ENCODE measurements around the gene TEX9.
A peak's percentile ranks its signal among the peaks of the same experiment; 100 is the strongest.
"Not testable (repeated sequence)": the region's sequence is repeated elsewhere in the genome, so short reads cannot be mapped to it uniquely, and the experiment has no call there.

The TEX9 gene

DNA sequence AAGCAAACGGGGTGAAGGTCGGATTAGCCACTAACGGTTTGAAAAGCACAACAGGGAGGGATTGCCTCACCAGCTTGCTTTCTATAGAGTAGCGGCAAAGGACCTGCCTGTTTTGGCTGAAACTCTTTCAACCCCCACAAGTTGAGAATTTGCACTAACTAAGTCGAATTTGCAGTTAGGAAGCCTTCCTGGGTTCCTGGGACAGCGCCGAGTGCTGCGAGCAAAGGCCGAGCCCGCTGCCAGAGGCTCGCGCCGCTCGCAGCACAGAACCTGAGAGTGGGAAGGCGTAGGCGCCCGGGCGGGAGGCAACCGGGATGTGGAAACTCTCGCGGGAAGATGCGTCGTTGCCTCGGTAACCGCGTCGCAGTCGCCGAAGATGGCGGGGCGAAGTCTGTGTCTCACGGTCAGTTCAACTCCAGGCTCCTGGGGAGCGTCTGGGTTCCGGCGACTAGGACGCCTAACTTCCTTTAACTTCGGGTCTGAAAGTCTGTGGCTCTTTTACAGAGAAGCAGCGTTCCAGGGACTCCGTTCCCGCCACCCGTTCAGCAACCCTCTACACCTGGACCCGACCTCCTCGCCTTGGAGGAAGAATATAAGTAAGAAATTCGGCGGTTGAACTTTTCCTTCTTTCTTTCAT lies at the start of gene TEX9:
Gene TEX9 (plus strand): TSS at position 352 of the 637 bp plus-strand sequence. CDS start 25 bp downstream, at position 377.
- POLR2A ChIA-PET, result interaction anchor here (0.6 to 0.7 kb wide), 2 partner anchors 9 to 64 kb away, joined by 3 to 6 read pairs; no protein-coding TSS in a partner anchor
- CTCF ChIA-PET, result no interaction called here

GRCh38 chr15:56316561-56316960 lies 48.7 kb upstream of the TEX9 start:
- DNase-seq (ENCODE audit: low read depth, low spot score); CTCF ChIA-PET; H3K4me3 ChIP-seq (ENCODE audit: low read depth, low read length); POLR2A ChIA-PET: not testable (repeated sequence)

More for the DNA sequence above, at the start of gene TEX9:
- peak within 1 kb of the TSS; percentile 75 for H3K4me3 ChIP-seq (ENCODE audit: low read depth, low read length)
- TF ChIP-seq, protein P1, sequence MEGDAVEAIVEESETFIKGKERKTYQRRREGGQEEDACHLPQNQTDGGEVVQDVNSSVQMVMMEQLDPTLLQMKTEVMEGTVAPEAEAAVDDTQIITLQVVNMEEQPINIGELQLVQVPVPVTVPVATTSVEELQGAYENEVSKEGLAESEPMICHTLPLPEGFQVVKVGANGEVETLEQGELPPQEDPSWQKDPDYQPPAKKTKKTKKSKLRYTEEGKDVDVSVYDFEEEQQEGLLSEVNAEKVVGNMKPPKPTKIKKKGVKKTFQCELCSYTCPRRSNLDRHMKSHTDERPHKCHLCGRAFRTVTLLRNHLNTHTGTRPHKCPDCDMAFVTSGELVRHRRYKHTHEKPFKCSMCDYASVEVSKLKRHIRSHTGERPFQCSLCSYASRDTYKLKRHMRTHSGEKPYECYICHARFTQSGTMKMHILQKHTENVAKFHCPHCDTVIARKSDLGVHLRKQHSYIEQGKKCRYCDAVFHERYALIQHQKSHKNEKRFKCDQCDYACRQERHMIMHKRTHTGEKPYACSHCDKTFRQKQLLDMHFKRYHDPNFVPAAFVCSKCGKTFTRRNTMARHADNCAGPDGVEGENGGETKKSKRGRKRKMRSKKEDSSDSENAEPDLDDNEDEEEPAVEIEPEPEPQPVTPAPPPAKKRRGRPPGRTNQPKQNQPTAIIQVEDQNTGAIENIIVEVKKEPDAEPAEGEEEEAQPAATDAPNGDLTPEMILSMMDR (IDR thresholded peaks at IDR 0.05; ENCODE audit: insufficient read depth, low read length, missing control alignments), result no peak
- DNase-seq (ENCODE audit: low read depth, low spot score), result peak; percentile 21

- CTCF ChIA-PET, result no interaction called here
- POLR2A ChIA-PET, result no interaction called here
- no peak for DNase-seq (ENCODE audit: low read depth, low spot score)
These were observed 44.9 kb upstream of the TEX9 start for GRCh38 chr15:56320316-56320715.

DNA sequence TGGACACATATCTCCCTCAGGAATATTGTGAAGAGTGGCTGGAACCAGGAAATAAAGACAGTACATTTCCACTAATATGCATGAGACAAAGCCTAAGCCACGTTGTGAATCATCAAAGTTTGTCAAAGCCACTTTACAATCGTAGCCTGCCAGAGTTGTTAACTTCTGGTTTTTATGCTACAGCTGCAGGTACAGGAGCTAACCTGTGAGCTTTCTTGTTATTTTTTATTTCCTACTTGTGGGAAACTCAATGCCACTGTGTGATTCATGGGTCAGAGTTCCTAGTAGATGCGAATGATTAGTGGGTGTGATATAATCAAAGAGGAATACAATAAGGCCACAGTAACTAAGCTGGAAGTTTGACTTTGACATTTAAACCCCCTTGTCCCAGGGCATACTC lies 44.4 kb upstream of the TEX9 start:
- TF ChIP-seq, protein P1 (IDR thresholded peaks at IDR 0.05; ENCODE audit: insufficient read depth, low read length, missing control alignments), result no peak
- DNase-seq (ENCODE audit: low read depth, low spot score), result no peak
- no peak overlapping the region for H3K4me3 ChIP-seq (ENCODE audit: low read depth, low read length)
- POLR2A ChIA-PET, result no interaction called here
- CTCF ChIA-PET, result no interaction called here

More at GRCh38 chr15:56320316-56320715, 44.9 kb upstream of the TEX9 start:
- TF ChIP-seq, protein P1 (IDR thresholded peaks at IDR 0.05; ENCODE audit: insufficient read depth, low read length, missing control alignments), result no peak
- H3K4me3 ChIP-seq (ENCODE audit: low read depth, low read length), result no peak overlapping the region

DNA sequence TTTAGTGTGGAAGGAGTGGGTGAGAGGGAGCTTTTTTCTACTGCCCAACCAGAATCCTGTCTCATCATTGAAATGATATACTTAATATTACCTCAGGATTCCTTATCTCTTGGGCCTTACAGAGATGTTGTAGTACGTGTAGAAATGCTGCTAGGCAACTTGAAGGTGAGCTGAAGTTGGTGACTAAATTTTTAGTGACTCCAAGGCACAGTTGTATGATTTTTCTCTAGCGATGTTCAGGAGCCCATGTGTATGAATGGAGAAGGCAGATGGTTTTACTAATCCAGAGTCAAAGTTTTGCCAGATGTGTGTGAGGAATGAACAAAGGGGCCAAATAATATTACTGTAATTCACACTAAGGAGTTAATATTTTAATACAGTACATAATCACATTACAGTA lies 42.8 kb upstream of the TEX9 start:
- TF ChIP-seq, protein P1 (IDR thresholded peaks at IDR 0.05; ENCODE audit: insufficient read depth, low read length, missing control alignments), result no peak
- no peak for DNase-seq (ENCODE audit: low read depth, low spot score)
- H3K4me3 ChIP-seq (ENCODE audit: low read depth, low read length), result no peak overlapping the region
- CTCF ChIA-PET, result no interaction called here
- POLR2A ChIA-PET, result no interaction called here

DNA sequence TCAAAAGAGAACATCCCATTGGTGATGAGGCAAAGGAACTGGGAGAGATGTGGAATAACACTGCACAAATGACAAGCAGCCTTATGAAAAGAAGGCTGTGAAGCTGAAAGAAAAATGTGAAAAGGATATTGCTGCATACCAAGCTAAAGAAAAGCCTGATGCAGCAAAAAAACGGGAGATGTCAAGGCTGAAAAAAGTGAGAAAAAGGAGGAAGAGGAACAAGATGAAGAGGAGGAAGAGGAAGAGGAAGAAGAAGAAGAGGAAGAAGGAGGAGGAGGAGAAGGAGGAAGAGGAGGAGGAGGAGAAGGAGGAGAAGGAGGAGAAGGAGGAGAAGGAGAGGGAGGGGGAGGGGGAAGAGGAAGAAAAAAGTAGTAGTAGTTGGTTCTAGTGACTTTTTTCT lies 41.8 kb upstream of the TEX9 start:
- no peak for DNase-seq (ENCODE audit: low read depth, low spot score)
- TF ChIP-seq, protein P1 (IDR thresholded peaks at IDR 0.05; ENCODE audit: insufficient read depth, low read length, missing control alignments), result no peak
- ChIA-PET CTCF (no interaction called here), POLR2A (no interaction called here)
- no peak overlapping the region for H3K4me3 ChIP-seq (ENCODE audit: low read depth, low read length)

DNA sequence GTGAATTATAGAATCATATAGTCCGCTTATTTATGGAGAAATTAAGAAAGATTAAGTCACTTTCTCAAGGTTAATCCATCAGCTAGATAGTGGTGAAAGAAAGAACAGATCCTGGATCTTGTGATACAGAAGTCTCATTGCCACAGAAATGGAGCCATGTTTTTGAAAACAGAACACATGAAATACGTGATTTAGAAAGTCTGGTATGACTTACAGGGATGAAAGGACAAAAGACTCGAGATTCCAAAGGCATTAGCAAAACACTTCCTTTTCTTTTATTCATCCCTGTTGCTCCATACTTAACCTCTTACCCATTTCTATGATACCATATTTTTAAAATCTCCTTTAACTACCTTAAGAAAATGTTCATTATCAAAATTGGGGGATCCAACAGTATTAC lies 40.0 kb upstream of the TEX9 start:
- TF ChIP-seq, protein P1 (IDR thresholded peaks at IDR 0.05; ENCODE audit: insufficient read depth, low read length, missing control alignments), result no peak
- POLR2A ChIA-PET, result no interaction called here
- H3K4me3 ChIP-seq (ENCODE audit: low read depth, low read length), result no peak overlapping the region
- peak; percentile 3 for DNase-seq (ENCODE audit: low read depth, low spot score)
- CTCF ChIA-PET, result no interaction called here

Measured in AG04449 (cell line).